DOHH2 (cell line): Measurements from ENCODE around the gene POLDIP2.

Source experiments
- EZH2phosphoT487 ChIP-seq: fragments of 200-600 bp; sonication (generic); IDR thresholded peaks from 2 replicates; pipeline ENCODE4 v1.6.1; 2017; ENCODE audit warnings: borderline replicate concordance, mild to moderate bottlenecking, antibody characterized with exemption, low read length, moderate library complexity, mixed read lengths
- TF ChIP-seq, protein P1 (sequence below): fragments of 200-600 bp; sonication (generic); IDR thresholded peaks from one replicate; pipeline ENCODE4 v1.5.1; 2014; ENCODE audit warnings: antibody characterized with exemption, mild to moderate bottlenecking, low read depth, low read length; ENCODE audit not compliant: poor library complexity, severe bottlenecking

DNA sequence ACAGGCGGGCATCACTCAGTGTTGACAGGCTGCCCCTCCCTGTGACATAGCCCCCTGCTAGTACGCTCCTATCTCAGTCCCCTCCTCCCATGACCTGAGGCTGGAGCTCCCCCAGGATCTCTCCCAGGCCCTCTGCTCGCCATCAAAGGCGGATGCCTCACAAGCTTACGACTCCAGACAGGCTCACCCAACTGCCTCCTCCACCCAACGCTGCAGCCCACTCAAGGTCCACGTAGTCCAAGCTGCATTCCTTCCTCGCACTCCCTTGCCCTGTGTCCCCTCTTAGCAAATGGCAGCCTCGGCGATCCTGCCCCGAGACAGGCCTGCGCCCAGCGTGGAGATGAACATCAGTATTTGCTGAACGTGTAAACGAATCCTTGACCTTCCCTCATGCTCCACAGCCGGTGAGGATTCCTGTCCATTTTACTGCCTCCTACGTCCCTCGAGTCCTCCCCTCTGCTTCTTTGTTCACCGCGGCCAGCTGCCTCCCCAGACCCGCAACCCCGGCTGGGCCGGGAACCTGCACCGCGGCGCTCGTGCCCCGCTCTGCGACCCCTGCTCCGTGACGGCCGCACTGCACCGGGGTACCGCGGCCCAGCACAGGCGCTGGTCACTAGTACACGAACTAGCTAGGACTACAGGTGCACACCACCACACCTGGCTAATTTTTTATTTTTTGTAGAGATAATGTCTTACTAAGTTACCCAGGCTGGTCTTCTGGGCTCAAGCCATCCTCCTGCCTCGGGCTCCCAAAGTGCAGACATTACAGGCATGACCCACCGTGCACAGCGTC is 39.2 kb downstream of the POLDIP2 start:
- TF ChIP-seq, protein P1, sequence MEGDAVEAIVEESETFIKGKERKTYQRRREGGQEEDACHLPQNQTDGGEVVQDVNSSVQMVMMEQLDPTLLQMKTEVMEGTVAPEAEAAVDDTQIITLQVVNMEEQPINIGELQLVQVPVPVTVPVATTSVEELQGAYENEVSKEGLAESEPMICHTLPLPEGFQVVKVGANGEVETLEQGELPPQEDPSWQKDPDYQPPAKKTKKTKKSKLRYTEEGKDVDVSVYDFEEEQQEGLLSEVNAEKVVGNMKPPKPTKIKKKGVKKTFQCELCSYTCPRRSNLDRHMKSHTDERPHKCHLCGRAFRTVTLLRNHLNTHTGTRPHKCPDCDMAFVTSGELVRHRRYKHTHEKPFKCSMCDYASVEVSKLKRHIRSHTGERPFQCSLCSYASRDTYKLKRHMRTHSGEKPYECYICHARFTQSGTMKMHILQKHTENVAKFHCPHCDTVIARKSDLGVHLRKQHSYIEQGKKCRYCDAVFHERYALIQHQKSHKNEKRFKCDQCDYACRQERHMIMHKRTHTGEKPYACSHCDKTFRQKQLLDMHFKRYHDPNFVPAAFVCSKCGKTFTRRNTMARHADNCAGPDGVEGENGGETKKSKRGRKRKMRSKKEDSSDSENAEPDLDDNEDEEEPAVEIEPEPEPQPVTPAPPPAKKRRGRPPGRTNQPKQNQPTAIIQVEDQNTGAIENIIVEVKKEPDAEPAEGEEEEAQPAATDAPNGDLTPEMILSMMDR: peak; percentile 21
- no peak for TF ChIP-seq EZH2phosphoT487
